ENCODE results near the gene PARVG.

PARVG gene

DNA sequence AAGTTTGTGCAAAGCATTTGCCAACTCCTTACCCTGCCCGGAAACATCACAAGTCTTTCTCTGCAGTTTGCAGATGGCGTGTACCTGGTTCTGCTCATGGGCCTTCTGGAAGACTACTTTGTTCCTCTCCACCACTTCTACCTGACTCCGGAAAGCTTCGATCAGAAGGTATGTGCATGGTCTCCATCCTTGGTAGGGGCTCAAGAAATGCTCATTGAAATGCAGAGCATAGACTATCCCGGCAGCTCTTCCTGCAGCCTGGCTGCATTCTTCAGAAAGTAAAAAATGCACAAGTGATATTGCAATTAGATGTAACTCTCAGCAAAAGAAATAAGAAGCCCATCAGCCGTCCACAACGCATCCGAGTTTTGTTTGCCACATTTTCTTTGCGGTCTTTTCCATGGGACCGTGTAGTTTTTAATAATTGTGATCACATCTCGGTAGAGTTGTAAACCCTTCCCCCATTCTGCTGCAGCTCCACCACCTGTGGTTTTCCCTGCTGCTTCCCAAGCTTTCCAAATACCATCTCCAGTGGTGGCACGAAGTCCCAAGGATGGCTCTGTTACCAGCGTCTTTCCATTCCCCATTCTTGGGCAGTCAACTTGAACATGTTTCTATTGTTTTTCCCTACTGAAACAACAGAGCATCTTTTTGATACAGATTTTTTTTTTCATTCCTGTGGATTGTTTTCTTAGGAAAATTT is 22.7 kb upstream of the PARVG start:
- FAIRE-seq = no peak

DNA sequence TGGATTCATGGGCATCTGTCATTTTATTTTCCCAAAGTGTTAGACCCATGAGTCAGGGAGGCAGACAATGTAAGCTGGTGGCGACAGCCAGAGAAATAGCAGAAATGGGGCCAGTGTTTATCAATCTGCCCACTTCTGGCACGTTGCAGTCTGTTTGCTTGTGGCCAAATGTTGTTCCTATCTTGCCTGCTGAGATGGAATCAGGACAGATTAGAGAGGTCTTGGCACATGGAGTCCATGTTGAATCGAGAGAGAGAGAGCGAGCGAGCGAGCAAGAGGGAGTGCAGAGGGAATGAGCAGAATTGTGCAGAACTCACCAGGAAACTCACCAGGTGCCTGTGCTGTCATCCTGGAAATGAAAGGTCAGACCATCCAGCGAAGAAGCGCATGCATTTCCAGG is 21.9 kb upstream of the PARVG start:
- no peak for FAIRE-seq

DNA sequence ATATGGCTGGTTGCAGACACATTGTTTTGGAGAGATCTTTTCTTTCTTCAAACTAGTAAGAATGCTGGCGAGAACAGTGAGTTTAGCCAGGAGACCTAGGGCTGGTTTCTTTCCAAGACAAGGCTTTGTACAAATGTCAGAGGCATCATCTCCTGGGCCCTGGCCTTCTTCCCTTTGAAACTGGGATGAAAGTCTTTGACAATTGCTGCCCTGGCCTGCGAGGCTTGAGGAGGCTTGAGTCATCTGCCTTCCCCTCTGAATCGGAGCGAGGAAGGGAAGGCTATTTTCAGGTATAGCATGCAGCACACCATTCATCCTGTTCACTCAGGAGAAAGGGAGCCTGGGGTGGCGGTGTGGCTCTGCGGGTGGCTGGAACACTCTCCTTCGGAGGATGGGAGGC is 21.5 kb upstream of the PARVG start:
- no peak for FAIRE-seq

DNA sequence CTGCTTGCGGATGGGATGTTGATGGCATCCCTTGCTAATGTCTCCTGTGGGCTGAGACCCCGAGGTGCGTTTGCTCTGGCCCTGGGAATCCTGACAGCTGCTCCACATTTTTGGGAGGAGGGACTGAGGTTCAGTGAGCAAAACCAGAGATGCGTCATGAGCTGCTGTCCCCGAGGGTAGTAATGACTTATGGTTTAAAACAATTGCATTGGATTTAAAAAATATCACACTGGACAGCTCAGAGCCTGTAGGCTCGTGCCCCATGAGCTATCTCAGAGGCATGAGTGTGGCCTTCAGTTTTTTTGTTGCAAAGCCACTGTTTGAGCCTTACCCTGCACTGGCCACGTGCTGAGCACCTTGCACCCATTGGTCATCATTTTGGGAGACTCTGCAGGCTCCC is 20.9 kb upstream of the PARVG start:
- no peak for FAIRE-seq

DNA sequence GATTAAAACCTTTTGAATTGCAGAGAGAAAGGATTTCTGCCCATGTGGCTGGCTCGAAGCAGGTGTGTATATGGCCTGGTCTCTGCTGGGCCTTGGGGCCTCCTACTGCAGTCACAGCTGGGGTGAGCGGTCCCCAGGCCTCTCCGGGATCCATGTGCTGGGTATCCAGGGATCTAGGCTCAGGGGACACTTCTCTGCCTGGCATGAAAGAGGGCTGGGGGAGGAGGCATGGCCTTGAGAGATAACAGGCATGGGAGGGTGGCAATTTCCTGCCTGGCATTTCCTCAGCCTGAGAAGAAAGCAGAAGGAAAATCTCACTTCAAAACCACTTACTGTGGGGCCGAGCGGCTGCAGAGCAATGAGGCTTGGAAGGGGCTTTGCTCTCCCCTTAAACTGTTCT is 20.3 kb upstream of the PARVG start:
- FAIRE-seq = no peak

DNA sequence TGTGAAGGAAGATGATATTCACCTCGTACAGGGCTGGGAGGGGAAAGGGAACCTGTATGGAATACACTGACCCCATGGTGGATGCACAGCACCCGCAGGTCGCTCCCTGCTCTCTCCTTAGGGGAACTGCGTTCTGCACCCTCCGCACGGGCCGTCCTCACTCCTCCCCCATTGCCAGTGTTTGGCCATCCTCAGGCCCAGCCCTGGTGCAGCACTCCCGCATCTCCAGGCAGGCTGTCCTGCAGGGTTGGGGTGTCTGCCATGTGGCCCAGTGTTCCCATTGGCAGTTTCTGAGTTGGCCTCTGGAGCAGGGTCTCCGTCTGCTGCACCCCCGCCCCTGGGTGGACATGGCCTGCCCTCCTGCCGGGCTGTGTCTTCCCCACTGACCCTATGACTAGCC is 19.1 kb upstream of the PARVG start:
- no peak for FAIRE-seq

DNA sequence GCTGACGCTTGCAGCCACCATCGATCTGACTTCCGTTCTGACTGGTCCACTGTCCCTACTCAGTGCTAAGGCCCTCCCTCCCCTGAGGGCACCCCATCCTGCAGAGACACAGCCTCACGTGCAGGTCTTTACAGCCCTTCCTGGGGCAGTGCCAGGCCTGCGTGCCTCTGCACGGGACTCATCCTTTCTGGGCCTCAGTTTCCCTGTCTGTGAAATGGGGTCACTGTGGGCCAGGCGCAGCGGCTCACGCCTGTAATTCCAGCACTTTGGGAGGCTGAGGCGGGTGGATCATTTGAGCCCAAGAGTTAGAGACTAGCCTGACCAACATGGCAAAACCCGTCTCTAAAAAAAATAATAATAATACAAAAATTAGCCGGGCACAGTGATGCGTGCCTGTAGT is 17.8 kb upstream of the PARVG start:
- FAIRE-seq = no peak

DNA sequence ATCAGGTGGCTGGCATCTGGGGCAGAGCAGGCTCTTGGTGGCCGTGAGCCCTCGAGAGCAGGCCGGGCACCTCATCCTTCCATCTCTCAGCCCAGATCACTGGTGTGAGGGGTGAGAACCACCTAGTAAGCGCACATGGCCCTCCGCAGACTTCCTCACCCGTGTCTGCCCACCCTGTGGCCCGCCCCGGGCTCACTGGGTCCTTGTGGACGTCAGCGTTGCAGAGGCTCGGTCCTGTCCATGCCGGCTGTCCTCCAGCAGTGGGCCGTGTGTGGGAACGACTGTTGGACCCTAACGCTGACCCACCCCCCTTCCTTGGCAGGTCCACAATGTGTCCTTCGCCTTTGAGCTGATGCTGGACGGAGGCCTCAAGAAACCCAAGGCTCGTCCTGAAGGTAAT is 17.2 kb upstream of the PARVG start:
- no peak for FAIRE-seq

DNA sequence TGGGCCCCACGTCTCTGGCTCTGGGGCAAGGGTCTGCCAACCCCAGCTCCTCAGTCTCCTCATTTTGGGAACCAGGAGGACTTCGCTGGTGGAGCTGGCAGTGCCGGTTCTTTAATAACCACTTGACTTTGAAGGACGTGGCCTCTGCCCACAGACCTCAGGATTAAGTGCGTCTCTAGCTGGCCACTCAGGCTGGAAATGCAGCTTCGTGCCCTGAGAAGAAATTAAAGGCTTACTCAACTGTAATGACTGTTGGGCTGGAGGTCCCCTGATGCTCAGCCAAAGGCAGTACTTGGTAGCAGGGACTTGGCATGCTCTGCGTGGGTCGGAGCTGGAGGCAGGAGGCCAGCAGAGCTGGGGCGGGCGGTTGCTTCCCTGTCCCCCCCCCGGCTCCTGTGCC is 16.7 kb upstream of the PARVG start:
- FAIRE-seq = no peak

DNA sequence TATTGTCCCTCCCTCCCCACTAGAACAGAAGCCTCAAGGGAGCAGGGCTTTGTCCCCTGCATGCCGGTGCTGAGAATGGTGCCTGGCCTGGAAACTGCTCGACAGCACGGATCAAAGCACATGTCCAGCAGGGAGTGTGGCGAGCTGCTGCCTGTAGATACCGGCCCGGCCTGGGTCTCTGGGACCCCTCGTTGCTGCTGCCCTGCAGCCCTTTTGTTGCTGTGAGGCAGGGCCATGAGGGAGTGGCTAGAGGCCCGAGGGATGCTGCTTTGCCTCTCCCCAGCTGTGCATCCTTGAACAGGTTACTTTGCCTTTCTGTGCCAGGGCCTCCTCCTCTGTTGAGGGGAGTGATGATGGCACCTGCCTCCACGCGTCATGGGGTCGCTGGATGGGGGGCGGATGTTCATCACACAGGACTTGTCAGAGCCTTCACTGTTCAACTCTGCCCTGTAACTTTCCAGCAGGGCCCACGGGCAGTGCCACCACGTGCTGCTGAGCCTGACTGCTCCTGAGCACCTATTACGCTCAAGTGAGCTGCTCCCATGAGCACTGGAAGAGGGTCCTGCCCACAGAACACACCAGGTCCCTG is 15.3 kb upstream of the PARVG start:
- FAIRE-seq = no peak

DNA sequence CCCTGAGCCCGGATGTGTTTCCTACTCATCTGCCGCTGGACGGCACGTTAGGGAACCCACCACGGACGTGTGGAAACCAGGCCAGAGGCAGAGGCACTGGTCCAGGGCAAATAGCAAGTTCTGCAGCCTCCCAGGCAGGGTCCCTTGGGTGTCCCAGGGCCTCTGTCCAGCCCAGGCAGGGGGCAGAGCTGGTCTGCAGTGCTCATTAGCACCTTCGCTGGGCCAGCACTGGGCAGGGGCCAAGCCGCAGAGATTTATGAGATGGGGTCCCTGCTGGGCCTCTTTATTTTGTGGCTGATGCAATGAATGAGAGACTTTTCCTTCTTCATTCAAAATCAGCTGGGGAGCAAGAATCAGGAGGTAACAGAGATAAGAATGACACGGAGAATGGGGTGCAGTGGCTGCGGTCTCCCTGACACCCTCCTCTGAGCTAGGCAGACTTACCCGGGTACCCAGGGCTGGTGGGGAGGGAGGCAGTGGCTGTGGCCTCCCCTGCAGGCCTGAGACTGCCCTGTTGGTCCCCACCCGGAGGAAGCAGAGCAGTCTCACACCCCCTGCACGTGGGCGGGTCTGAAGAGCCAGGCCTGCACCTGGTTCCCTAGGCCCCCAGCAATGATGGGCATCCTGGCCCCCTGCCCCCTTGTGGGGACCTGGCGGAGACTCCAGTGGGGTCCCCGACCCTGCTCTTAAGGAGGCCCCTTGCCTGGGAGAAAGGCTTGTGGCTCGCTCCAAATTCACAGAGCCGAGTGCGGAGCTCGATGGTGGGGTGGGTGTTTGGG is 14.0 kb upstream of the PARVG start:
- no peak for FAIRE-seq

DNA sequence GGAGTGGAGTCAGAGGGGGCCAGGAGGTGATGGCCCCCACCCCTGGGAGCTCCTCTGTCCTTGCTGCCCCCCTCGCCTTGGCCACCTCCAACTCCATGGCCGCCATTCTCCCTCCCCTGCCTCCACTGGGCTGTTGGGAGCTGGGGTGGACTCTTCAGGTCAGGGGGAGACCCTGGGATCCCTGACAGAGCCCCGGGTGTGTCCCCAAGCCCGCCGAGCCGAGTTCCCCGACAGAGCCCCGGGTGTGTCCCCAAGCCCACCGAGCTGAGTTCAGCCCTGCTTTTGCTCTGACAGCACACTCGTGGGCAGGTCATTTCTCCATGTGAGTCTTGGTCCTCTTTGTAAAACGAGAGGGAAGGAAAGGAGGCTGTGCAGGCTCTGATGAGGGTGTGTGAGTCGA is 13.2 kb upstream of the PARVG start:
- no peak for FAIRE-seq

DNA sequence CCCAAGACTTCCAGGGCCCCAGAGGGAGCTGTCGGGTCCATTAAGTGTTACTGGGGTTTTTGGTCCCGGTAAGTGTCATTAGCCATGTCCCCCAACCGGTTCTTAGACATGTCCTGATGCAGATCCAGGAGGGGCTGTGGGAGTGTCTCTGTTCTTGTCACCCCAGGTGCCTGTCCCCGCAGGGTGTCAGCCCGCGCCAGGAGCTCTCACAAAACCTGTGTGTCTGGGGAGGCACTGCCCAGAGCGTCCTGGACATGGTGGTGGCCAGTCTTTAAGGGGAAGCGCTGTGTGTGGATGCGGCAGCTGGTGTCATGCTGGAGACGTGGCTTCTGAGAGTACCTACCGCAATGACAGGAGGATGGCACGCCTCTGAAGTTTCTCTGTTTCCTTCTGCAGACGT is 12.5 kb upstream of the PARVG start:
- FAIRE-seq = no peak

DNA sequence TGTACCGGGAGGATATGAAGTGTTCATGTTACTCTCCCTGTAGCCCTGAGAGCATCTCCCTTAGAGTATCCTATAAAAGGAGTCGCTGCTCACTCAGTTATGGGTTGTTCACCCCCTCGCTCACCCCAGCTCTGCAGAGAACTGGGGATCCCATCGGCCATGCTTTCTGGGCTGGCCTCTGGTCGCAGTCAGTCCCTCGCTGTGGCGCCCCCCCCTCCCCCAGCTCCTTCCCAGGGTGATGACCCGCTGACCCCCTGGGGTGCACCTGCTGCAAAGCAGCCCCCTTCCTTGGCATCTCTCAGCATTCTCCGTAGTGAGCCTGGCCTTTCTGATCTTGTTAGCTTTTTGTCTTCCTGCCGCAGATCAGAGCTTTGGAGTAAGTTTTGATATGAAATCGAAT is 10.3 kb upstream of the PARVG start:
- no peak for FAIRE-seq

DNA sequence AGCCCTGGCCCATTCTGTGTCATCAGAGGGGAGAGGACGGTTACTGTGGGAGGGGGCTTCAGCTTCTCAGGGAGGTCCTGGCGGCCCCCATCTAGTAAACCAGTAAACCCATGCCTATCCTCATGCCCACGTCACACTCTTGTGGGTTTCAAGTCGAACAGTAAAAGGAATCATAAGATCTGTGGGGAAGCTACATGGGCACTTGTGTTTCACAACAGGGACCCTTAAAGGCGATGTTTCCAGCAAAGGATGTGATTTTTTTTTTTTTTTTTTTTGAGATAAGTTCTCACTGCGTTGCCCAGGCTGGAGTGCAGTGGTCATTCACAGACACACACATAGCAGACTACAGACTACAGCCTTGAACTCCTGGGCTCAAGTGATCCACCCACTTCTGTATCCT is 9.2 kb upstream of the PARVG start:
- FAIRE-seq = no peak

DNA sequence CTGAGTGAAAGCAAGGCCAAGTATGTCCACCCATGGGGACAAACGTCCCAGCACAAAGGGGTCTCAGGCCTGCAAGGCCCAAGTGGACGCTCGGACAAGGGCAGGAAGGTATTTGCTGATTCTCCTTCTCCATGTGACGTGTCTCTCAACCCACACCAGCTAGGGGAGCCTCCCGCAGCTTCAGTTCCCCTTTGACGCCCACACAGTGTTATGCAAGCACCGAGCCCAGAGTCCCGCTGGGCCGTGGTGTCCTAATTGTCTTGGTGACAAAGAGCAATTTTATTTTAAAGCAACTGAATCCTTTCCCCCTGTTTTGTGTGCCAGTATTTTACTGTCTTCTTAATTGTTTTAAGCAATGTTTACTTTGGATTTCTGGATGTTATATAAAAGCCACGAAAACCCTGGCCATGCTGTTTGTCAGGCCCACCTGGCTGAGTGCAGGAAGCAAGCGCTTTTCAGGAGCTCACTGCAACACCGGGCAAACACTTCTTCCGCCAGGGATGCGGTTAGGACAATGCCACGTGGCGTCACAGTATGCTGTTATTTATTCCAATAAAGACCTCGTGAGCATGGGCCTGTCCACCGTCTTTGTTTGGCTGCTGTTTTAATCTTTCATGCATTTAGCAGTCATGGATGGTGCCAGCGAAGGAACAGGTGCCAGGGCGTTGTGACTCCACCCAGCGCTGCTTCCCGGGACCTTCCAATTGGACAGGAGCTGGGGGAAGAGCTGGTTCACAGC is 8.2 kb upstream of the PARVG start:
- no peak for FAIRE-seq

DNA sequence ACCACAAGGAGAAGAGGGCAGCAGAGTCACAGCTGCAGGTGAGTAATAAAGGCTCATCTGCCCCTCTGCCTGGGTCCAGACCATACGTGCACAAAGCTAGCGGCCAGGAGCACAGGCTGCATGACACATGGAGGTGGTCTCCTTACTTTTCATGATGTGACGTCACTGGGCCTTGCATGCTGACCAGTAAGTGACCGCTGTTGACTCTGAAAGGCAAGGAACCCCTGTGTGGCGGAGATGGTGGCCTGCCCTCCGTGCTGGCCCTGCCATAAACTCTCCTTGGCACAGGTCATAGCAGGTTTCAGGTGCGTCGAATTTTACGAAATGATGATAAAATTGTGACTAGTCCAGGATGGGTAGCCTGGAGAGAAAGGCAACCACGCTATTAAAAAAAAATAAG is 7.6 kb upstream of the PARVG start:
- FAIRE-seq = no peak

DNA sequence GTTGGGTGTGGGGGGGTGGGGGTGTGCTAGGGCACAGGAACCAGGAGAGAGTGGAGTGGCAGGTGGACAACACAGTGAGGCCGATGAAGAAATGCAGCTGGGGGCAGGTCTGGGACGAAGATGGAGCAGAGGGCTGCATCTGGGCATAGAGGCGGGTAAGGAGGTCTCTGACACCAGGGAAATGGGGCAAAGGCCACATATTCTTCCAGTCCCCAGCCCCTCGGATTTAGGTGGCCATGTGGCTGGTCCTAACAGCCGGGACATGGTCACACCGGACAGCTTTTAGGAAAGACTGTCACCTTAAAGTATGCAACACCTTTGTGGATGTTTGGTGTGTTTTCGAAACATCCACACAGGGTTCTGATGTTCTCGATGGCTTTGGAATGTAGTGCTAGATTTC is 5.0 kb upstream of the PARVG start:
- FAIRE-seq = no peak

DNA sequence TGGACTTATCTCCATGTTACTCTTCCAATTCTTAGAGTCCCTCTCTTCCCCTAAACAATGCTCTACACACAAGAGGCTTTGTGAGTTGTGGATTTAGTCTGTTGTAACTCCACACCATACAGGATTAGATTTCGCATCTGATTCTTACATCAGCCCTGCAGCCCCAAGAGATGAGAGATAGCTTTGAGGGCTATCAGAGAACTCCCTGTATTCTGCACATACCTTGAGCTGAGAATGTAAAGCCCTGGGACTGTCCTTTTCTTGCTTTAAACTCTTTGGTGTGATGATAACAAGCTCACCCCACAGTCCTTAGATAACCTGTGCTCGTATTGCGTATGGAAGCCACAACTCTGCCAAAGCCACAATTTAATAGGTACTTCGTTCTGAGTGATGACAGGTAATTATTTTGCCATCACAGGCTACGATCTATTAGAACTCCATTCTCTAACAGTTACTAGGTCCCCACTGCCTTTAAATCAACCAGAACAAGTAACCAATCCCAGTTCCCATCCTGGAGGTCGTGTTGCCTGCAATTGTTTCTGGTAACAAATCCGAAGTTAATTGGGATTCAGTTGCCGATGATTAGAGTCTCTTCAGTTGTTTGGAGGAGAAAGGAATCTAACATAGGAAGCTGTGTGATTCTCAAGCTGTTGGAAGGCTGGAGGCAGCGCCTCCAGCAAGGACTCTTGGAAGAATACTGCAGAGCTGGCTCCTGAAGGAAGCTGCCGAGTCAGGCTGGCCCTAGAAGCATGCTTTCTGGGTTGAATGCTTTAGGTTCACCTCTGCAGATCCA is 1.3 kb upstream of the PARVG start:
- FAIRE-seq = no peak

DNA sequence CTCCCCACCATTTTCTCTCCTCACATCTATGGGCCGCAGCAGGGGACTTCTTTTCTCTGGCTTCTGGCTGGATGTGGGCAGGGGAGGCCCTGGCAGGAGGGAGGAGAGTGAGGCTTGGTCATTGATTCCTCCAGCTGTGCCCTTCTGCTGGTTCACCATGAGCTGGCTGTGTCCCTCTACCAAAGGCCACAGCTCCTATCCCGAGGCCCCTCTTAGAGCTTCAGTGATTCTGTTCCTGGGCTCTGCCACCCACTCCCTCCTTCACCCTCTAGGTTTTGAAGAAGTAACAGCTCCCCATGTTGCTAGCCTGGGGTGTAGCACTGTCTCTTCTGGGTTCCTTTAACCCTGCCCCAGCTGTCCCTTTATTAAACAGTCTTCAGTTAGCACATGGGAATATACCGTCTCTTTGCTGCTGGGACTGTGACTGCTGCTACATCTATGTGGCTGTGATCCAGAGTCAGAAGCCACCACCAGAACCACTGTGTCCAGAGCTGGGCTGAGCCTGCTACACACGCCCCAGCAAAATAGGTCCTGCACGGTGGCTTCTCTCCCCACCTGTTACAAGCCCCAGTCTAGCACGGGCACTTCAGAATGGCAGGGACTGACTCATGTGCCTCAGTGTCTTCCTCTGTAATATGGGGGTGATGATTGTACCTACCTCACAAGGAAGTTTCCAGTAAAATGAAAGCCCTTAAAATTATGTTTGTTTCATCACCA is 578 bp upstream of the PARVG start:
- FAIRE-seq = no peak

DNA sequence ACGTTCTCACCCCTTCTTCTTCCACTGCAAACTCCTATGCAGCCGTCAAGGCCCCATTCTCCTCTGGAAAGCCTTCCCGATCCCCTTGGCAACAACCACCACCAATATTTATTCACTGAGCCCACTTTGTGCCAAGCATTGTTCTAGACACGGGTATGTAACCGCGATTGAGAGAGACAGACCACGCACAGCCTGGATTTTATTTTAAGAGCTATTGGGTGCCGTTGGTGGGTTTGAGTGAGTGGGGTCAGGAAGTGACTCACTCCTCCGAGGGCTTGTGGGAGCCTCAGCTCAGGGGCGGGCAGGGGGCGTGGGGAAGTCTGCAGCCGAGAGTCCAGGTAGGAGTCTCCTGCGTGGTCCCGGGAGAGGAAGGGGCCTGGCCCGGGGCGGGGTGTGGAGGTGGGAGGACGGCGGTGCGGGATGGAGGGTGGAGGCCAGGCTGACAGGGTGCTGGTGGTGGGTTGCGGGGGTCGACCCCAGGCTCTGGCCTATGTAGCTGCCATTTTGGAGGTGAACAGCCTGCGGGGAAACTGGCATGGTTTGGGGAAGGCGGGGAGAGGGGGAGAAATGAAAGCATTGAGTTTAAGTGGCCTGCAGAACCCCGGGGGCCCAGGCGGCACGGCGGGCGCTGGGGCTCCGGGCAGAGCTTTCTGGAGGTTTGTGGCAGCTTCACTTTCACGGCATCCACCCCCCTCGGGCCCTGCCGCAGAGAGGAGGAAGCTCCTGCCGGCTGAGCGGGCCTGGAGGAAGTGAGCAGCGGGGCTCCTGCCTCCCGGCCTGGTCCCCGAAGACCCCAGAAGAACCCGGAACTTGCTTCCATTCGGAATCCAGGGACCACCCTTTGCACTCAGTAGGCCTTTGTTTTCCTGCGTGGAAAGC is 547 bp downstream of the PARVG start:
- FAIRE-seq = no peak

Measured in G401.6 (cell line).